WTC11 (cell line): ENCODE results near the gene CCDC60.

Experiments used
- ATF2 ChIP-seq: sonication (generic); formaldehyde crosslinking; IDR thresholded peaks from 2 replicates; pipeline ENCODE4 v1.8.1; 2022; ENCODE audit warnings: low read depth, missing genetic modification reagents, borderline replicate concordance
- E2F5 ChIP-seq: sonication (generic); formaldehyde crosslinking; IDR thresholded peaks from 2 replicates; pipeline ENCODE4 v1.8.1; 2022; ENCODE audit warnings: mild to moderate bottlenecking, moderate library complexity, missing genetic modification reagents
- ETV6 ChIP-seq: sonication (generic); formaldehyde crosslinking; IDR thresholded peaks from 2 replicates; pipeline ENCODE4 v1.8.1; 2022; ENCODE audit warnings: mild to moderate bottlenecking, missing genetic modification reagents
- JUN ChIP-seq: sonication (generic); formaldehyde crosslinking; IDR thresholded peaks from 2 replicates; pipeline ENCODE4 v1.8.0; 2023; ENCODE audit warnings: mild to moderate bottlenecking, missing genetic modification reagents
- KAT7 ChIP-seq: sonication (generic); formaldehyde crosslinking; IDR thresholded peaks from 2 replicates; pipeline ENCODE4 v1.8.1; 2023; ENCODE audit warnings: missing genetic modification reagents, mild to moderate bottlenecking, borderline replicate concordance
- SP1 ChIP-seq: sonication (generic); formaldehyde crosslinking; conservative IDR thresholded peaks from 2 replicates; pipeline ENCODE4 v1.8.1; 2022; ENCODE audit warnings: missing genetic modification reagents
- TEAD4 ChIP-seq: sonication (generic); formaldehyde crosslinking; IDR thresholded peaks from 2 replicates; pipeline ENCODE4 v1.8.0; 2022; ENCODE audit warnings: mild to moderate bottlenecking, missing genetic modification reagents
- USF1 ChIP-seq: sonication (generic); formaldehyde crosslinking; IDR thresholded peaks from 2 replicates; pipeline ENCODE4 v1.8.0; 2022; ENCODE audit warnings: mild to moderate bottlenecking, missing genetic modification reagents
- ZNF671 ChIP-seq: fragments of 250-450 bp; sonication (Bioruptor Pico); IDR thresholded peaks from 2 replicates; pipeline ENCODE4 v1.8.0; 2021; ENCODE audit warnings: mild to moderate bottlenecking
- TF ChIP-seq, protein P1 (sequence below): fragments of 200-600 bp; IDR thresholded peaks from 2 replicates; pipeline ENCODE4 v1.8.0; 2022; ENCODE audit warnings: antibody characterized with exemption
- TF ChIP-seq, protein P2 (sequence below): sonication (generic); formaldehyde crosslinking; IDR thresholded peaks from 2 replicates; pipeline ENCODE4 v1.8.1; 2023; ENCODE audit warnings: mild to moderate bottlenecking, missing genetic modification reagents, moderate library complexity

GRCh38 chr12:119556854-119557253, 222.3 kb downstream of the CCDC60 start:
- TF ChIP-seq, protein P1, sequence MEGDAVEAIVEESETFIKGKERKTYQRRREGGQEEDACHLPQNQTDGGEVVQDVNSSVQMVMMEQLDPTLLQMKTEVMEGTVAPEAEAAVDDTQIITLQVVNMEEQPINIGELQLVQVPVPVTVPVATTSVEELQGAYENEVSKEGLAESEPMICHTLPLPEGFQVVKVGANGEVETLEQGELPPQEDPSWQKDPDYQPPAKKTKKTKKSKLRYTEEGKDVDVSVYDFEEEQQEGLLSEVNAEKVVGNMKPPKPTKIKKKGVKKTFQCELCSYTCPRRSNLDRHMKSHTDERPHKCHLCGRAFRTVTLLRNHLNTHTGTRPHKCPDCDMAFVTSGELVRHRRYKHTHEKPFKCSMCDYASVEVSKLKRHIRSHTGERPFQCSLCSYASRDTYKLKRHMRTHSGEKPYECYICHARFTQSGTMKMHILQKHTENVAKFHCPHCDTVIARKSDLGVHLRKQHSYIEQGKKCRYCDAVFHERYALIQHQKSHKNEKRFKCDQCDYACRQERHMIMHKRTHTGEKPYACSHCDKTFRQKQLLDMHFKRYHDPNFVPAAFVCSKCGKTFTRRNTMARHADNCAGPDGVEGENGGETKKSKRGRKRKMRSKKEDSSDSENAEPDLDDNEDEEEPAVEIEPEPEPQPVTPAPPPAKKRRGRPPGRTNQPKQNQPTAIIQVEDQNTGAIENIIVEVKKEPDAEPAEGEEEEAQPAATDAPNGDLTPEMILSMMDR, result no peak
- TF ChIP-seq ETV6 (CRISPR knock-in tag) (no peak), ZNF671 (CRISPR knock-in tag) (no peak), ATF2 (no peak), TEAD4 (CRISPR knock-in tag) (no peak), KAT7 (CRISPR knock-in tag) (no peak), E2F5 (CRISPR knock-in tag) (no peak), JUN (CRISPR knock-in tag) (no peak), USF1 (no peak), SP1 (CRISPR knock-in tag) (no peak)
- TF ChIP-seq, protein P2, sequence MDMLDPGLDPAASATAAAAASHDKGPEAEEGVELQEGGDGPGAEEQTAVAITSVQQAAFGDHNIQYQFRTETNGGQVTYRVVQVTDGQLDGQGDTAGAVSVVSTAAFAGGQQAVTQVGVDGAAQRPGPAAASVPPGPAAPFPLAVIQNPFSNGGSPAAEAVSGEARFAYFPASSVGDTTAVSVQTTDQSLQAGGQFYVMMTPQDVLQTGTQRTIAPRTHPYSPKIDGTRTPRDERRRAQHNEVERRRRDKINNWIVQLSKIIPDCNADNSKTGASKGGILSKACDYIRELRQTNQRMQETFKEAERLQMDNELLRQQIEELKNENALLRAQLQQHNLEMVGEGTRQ (CRISPR knock-in tag), result no peak
